Measurements from ENCODE around the gene ELMOD1. TPM values are rescaled to one million over a fixed set of nuclear protein-coding genes. Genes with fewer than 3 reads are reported as not detected.

Gene ELMOD1
- total RNA-seq, 3 donors from 2014 or later (not counting 1 experiment from before 2014, with no cell fraction given), result not detected

DNA sequence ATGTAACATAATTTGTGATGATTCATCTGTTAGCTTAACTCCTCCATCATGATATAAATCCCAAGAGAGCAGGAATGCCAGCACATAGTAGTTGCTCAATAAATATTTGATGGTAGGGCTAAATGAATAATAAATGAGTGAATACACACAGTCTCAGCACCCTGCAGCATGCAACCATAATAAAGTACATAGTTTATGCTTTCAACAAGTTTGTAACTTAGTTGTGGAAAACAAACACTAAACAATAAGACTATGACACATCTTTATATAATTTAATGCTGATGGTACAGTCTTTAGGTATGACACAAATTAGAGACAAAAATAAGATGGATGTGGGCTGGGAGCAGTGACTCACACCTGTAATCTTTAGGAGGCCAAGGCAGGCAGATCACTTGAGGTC, 29.3 kb upstream of the ELMOD1 start:
- TF ChIP-seq, protein P1, sequence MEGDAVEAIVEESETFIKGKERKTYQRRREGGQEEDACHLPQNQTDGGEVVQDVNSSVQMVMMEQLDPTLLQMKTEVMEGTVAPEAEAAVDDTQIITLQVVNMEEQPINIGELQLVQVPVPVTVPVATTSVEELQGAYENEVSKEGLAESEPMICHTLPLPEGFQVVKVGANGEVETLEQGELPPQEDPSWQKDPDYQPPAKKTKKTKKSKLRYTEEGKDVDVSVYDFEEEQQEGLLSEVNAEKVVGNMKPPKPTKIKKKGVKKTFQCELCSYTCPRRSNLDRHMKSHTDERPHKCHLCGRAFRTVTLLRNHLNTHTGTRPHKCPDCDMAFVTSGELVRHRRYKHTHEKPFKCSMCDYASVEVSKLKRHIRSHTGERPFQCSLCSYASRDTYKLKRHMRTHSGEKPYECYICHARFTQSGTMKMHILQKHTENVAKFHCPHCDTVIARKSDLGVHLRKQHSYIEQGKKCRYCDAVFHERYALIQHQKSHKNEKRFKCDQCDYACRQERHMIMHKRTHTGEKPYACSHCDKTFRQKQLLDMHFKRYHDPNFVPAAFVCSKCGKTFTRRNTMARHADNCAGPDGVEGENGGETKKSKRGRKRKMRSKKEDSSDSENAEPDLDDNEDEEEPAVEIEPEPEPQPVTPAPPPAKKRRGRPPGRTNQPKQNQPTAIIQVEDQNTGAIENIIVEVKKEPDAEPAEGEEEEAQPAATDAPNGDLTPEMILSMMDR (IDR thresholded peaks at IDR 0.05), result no peak
- peaks cover 19% of the 10 kb centered on the region for H3K4me1 ChIP-seq (ENCODE audit: control insufficient read depth, insufficient read depth, low read length)
- H3K9me3 ChIP-seq (ENCODE audit: control insufficient read depth, insufficient read depth, low read length), result no peaks in the 10 kb centered on the region
- no peak for ATAC-seq
- no peak overlapping the region for H3K27ac ChIP-seq (ENCODE audit: low read length)
- Mint-ChIP-seq H3K36me3 (peaks cover 10% of the 10 kb centered on the region), H3K4me3 (no peak overlapping the region), H3K9me3 (no peaks in the 10 kb centered on the region), H3K27me3 (ENCODE audit: low read depth in 2 of 2) (no peaks in the 10 kb centered on the region), H3K27ac (no peak overlapping the region), H3K4me1 (peaks cover 27 to 37% of the 10 kb centered on the region in 2 donors)
- no peaks in the 10 kb centered on the region for H3K27me3 ChIP-seq (ENCODE audit: control insufficient read depth, insufficient read depth, low read length)
- intact Hi-C loops (cut with micrococcal nuclease), result loop anchor here (2.0 kb wide), 1 partner anchor 13 kb away; no protein-coding TSS in a partner anchor
- H3K4me3 ChIP-seq (ENCODE audit: low read length), result no peak overlapping the region
- DNase-seq, result no peak
- peaks cover 18% of the 10 kb centered on the region for H3K36me3 ChIP-seq (ENCODE audit: control insufficient read depth, insufficient read depth, low read length)

DNA sequence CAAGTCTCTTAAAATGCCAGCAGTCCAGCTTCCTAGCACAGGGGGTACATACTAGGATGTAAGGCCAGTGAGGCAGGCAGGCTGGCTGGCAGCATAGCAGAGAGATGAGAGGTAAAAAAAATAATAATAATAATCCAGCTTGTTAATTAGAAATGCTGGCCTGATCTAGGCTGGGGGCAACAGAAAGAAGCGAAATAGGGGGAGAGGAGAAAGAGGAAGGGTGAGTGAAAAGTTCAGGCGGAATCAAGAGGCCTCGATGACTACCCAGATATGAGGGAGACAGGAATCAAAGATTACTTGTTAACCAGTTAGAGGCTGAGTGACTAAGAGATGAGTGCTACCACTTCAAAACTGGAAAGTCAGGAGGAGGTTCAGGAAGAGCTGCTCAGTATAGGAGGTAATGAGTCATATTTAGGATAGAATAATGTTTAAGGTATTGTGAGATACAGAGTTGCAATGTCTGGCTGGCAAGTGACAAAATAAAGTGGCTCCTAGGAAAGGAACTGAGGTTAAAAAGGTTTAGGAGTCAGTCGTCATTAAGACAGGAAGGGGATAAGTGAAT, 28.2 kb upstream of the ELMOD1 start:
- Histone ChIP-seq H3K36me3 (ENCODE audit: control insufficient read depth, insufficient read depth, low read length) (peaks cover 18% of the 10 kb centered on the region), H3K4me3 (ENCODE audit: low read length) (no peak overlapping the region), H3K9me3 (ENCODE audit: control insufficient read depth, insufficient read depth, low read length) (no peaks in the 10 kb centered on the region), H3K27ac (ENCODE audit: low read length) (no peak overlapping the region), H3K4me1 (ENCODE audit: control insufficient read depth, insufficient read depth, low read length) (peaks cover 19% of the 10 kb centered on the region), H3K27me3 (ENCODE audit: control insufficient read depth, insufficient read depth, low read length) (no peaks in the 10 kb centered on the region)
- ATAC-seq, result no peak
- Mint-ChIP-seq H3K4me1 (peaks cover 27 to 39% of the 10 kb centered on the region in 2 donors), H3K4me3 (peak overlapping the region; percentile 17), H3K27me3 (ENCODE audit: low read depth in 2 of 2) (no peaks in the 10 kb centered on the region), H3K36me3 (peaks cover 10% of the 10 kb centered on the region), H3K9me3 (no peaks in the 10 kb centered on the region), H3K27ac (peak overlapping the region in 1 of 2 donors; percentile 6)
- TF ChIP-seq, protein P1 (IDR thresholded peaks at IDR 0.05), result no peak
- no peak for DNase-seq
- intact Hi-C loops (cut with micrococcal nuclease), result loop anchor here (2.0 kb wide), 1 partner anchor 14 kb away; no protein-coding TSS in a partner anchor
- WGBS (ENCODE audit: insufficient coverage), result 66% methylated on average over 4 of the region's 4 CpGs

DNA sequence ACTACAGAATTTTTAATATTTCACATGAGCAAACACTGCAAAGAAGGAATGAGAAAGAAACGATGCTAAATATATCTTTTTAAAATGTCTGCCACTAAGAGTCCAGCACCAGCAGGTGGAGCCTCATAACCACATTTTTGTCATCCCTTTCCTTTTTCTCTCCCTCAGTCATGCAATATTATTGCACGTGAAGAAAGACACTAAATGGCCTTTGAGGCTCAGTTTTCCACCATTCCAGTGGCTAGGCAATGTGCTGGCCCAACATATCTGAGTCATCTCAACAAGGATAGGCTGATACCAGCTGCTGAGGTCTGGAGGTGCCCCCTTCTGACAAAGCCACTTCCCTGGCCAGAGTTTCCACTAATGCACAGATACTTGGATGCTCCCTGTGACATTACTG, 27.2 kb upstream of the ELMOD1 start:
- Histone ChIP-seq H3K27ac (ENCODE audit: low read length) (no peak overlapping the region), H3K4me3 (ENCODE audit: low read length) (no peak overlapping the region), H3K9me3 (ENCODE audit: control insufficient read depth, insufficient read depth, low read length) (no peaks in the 10 kb centered on the region), H3K4me1 (ENCODE audit: control insufficient read depth, insufficient read depth, low read length) (peaks cover 19% of the 10 kb centered on the region), H3K27me3 (ENCODE audit: control insufficient read depth, insufficient read depth, low read length) (no peaks in the 10 kb centered on the region), H3K36me3 (ENCODE audit: control insufficient read depth, insufficient read depth, low read length) (peaks cover 13% of the 10 kb centered on the region)
- H3K36me3 Mint-ChIP-seq, result peaks cover 10% of the 10 kb centered on the region
- H3K27me3 Mint-ChIP-seq (ENCODE audit: low read depth in 2 of 2), result no peaks in the 10 kb centered on the region
- DNase-seq, result peak in 1 of 2 donors; percentile 70
- no peaks in the 10 kb centered on the region for H3K9me3 Mint-ChIP-seq
- H3K4me3 Mint-ChIP-seq, result peak overlapping the region; percentile 18
- WGBS (ENCODE audit: insufficient coverage), result 2% methylated on average over 2 of the region's 2 CpGs
- no peak for ATAC-seq
- TF ChIP-seq, protein P1 (IDR thresholded peaks at IDR 0.05), result peak; percentile 35
- peak overlapping the region; percentile 21 to 93 for H3K27ac Mint-ChIP-seq
- peaks cover 27 to 39% of the 10 kb centered on the region in 2 donors for H3K4me1 Mint-ChIP-seq
- intact Hi-C loops (cut with micrococcal nuclease), result loop anchor here (2.0 kb wide), 1 partner anchor 15 kb away; no protein-coding TSS in a partner anchor

DNA sequence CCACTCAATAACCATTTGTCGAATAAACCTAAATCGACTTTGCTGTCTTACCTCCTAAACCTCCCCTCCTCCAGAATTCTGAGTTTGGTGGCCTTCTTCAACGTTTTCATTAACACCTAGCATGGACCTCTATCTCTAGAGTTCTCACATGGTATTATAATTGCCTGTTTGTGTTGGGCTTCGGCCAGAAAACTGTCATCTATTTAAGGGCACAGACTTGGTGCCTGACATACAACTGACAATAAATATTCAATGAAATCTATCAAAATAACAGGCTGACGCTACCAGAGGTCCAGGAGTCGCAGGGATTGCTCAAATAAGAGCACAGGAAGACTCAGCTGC, 26.1 kb upstream of the ELMOD1 start:
- peak in 1 of 3 donors; percentile 1 for ATAC-seq
- intact Hi-C loops (cut with micrococcal nuclease), result loop anchor here (1.0 kb wide), 1 partner anchor 108 kb away; the partner anchor contains the start of gene CWF19L2

More for the DNA sequence above, 26.1 kb upstream of the ELMOD1 start:
- Mint-ChIP-seq H3K27ac (peak overlapping the region; percentile 91 to 93), H3K27me3 (ENCODE audit: low read depth in 2 of 2) (peaks cover 0 to under 1% of the 10 kb centered on the region in 2 donors), H3K4me3 (peak overlapping the region; percentile 94), H3K4me1 (peaks cover 27 to 39% of the 10 kb centered on the region in 2 donors), H3K9me3 (no peaks in the 10 kb centered on the region), H3K36me3 (peaks cover 1% of the 10 kb centered on the region)
- WGBS (ENCODE audit: insufficient coverage), result 13% methylated on average over 5 of the region's 6 CpGs
- peaks cover 9% of the 10 kb centered on the region for H3K36me3 ChIP-seq (ENCODE audit: control insufficient read depth, insufficient read depth, low read length)
- DNase-seq, result no peak
- TF ChIP-seq, protein P1 (IDR thresholded peaks at IDR 0.05), result no peak
- peaks cover 19% of the 10 kb centered on the region for H3K4me1 ChIP-seq (ENCODE audit: control insufficient read depth, insufficient read depth, low read length)
- H3K4me3 ChIP-seq (ENCODE audit: low read length), result peak overlapping the region; percentile 70
- peak overlapping the region; percentile 75 for H3K27ac ChIP-seq (ENCODE audit: low read length)
- no peaks in the 10 kb centered on the region for H3K9me3 ChIP-seq (ENCODE audit: control insufficient read depth, insufficient read depth, low read length)
- H3K27me3 ChIP-seq (ENCODE audit: control insufficient read depth, insufficient read depth, low read length), result no peaks in the 10 kb centered on the region
